Measurements from ENCODE around the gene CRYZL1.

CRYZL1 gene

GRCh38 chr21:33664135-33664534 is 22.6 kb upstream of the CRYZL1 start:
- in situ Hi-C loops (cut with MboI; ENCODE audit: low pct_unique_long_range_greater_than_20kb, low sequenced_read_pairs, unreplicated experiment): no loop called here
- no peak for DNase-seq (ENCODE audit: low spot score)
- TF ChIP-seq, protein P1, sequence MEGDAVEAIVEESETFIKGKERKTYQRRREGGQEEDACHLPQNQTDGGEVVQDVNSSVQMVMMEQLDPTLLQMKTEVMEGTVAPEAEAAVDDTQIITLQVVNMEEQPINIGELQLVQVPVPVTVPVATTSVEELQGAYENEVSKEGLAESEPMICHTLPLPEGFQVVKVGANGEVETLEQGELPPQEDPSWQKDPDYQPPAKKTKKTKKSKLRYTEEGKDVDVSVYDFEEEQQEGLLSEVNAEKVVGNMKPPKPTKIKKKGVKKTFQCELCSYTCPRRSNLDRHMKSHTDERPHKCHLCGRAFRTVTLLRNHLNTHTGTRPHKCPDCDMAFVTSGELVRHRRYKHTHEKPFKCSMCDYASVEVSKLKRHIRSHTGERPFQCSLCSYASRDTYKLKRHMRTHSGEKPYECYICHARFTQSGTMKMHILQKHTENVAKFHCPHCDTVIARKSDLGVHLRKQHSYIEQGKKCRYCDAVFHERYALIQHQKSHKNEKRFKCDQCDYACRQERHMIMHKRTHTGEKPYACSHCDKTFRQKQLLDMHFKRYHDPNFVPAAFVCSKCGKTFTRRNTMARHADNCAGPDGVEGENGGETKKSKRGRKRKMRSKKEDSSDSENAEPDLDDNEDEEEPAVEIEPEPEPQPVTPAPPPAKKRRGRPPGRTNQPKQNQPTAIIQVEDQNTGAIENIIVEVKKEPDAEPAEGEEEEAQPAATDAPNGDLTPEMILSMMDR (IDR thresholded peaks at IDR 0.05; ENCODE audit: extremely low read depth, insufficient read depth, missing control alignments): no peak

DNA sequence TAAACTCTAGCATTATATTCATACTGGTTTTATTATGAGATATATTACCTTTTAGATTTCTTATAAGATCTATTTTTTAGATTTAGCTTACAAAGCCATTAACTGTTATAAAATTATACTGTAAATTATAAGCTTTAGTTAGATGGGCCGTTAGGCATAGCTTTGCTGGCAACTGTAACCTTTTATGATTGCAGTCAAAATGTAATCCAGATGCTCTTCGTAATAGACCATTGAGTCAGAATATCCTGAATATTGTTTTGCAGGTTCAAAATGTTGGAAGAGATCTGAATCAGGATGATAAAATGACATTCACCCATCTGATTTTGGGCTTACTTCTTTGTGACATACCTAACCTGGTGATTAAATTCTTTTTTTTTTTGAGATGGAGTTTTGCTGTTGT is 21.7 kb upstream of the CRYZL1 start:
- in situ Hi-C loops (cut with MboI; ENCODE audit: low pct_unique_long_range_greater_than_20kb, low sequenced_read_pairs, unreplicated experiment): no loop called here
- DNase-seq (ENCODE audit: low spot score): no peak
- TF ChIP-seq, protein P1 (IDR thresholded peaks at IDR 0.05; ENCODE audit: extremely low read depth, insufficient read depth, missing control alignments): no peak

DNA sequence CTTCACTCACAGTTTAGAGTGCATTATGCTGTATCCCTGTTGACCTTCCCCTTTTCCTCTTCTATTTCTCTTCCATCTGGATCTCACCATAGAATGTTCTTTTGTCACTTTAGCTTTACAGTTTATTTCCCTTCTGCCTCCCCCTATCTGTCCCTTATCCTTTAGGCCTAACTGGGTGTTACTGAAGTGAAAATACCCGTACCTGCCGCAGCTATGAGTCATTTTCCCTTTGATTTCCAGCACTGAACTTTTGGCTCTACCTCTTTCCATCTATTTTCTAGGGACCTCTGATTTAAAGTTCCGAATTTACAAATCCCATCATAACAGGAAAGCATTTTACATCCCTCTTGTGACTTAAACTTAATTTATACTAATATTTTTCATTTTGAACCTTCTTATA is 20.5 kb upstream of the CRYZL1 start:
- in situ Hi-C loops (cut with MboI; ENCODE audit: low pct_unique_long_range_greater_than_20kb, low sequenced_read_pairs, unreplicated experiment): no loop called here
- no peak for DNase-seq (ENCODE audit: low spot score)
- TF ChIP-seq, protein P1 (IDR thresholded peaks at IDR 0.05; ENCODE audit: extremely low read depth, insufficient read depth, missing control alignments): no peak

- TF ChIP-seq, protein P1 (IDR thresholded peaks at IDR 0.05; ENCODE audit: extremely low read depth, insufficient read depth, missing control alignments): no peak
- no peak for DNase-seq (ENCODE audit: low spot score)
- in situ Hi-C loops (cut with MboI; ENCODE audit: low pct_unique_long_range_greater_than_20kb, low sequenced_read_pairs, unreplicated experiment): no loop called here
Observed at GRCh38 chr21:33661146-33661545, 19.6 kb upstream of the CRYZL1 start.

GRCh38 chr21:33660406-33660805 is 18.9 kb upstream of the CRYZL1 start:
- TF ChIP-seq, protein P1 (IDR thresholded peaks at IDR 0.05; ENCODE audit: extremely low read depth, insufficient read depth, missing control alignments): no peak
- in situ Hi-C loops (cut with MboI; ENCODE audit: low pct_unique_long_range_greater_than_20kb, low sequenced_read_pairs, unreplicated experiment): no loop called here
- no peak for DNase-seq (ENCODE audit: low spot score)

DNA sequence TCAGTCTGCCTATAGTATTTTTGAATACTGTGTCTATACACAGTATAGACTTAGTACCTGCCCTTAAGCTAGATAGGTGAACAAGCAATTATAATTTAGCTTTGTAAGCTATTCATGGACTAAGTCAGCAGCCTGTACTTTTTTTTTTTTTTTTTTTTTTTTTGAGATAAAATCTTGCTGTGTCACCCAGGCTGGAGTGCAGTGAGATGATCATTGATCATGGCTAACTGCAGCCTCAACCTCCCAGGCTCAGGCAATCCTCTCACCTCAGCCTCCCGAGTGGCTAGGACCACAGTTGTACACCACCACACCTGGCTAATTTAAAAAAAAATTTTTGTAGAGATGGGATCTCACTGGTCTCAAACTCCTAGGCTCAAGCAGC is 18.0 kb upstream of the CRYZL1 start:
- TF ChIP-seq, protein P1 (IDR thresholded peaks at IDR 0.05; ENCODE audit: extremely low read depth, insufficient read depth, missing control alignments): no peak
- no peak for DNase-seq (ENCODE audit: low spot score)
- in situ Hi-C loops (cut with MboI; ENCODE audit: low pct_unique_long_range_greater_than_20kb, low sequenced_read_pairs, unreplicated experiment): no loop called here

Measured in GM13977 (cell line).